Measurements from ENCODE around the gene RHBDL3. TPM values are rescaled to one million over a fixed set of nuclear protein-coding genes. Genes with fewer than 3 reads are reported as not detected.

The RHBDL3 gene
- polyA plus RNA-seq, 2 of the 4 experiments (the other 2 are of a cell fraction) = 2.0 to 6.6 TPM

GRCh38 chr17:32357615-32358014 is 92.0 kb downstream of the RHBDL3 start:
- H3K4me3 ChIP-seq = no peak overlapping the region
- no peaks in the 10 kb centered on the region for H3K9me3 ChIP-seq
- 82% methylated on average over 8 of the region's 8 CpGs for WGBS (ENCODE audit: missing lambda C conversion rate)
- POLR2A ChIA-PET = no interaction called here
- ATAC-seq = no peak; a peak in 1 of 6 replicates
- CTCF ChIA-PET = interaction anchor here (0.8 kb wide), 1 partner anchor 22 kb away, joined by 3 read pairs; no protein-coding TSS in a partner anchor
- no peak overlapping the region for H3K4me2 ChIP-seq
- DNase-seq (ENCODE audit: low read depth in 1 of 2, low spot score in 1 of 2) = no peak
- H3K27ac ChIP-seq = no peak overlapping the region
- peaks cover 48% of the 10 kb centered on the region for H3K4me1 ChIP-seq
- TF ChIP-seq HOXB13 (CRISPR knock-in tag; IDR thresholded peaks at IDR 0.05; ENCODE audit: low read depth) (no peak), ELK1 (IDR thresholded peaks at IDR 0.05; ENCODE audit: low read depth, low read length) (no peak), PBX3 (IDR thresholded peaks at IDR 0.05) (no peak), ZFP36 (IDR thresholded peaks at IDR 0.05; ENCODE audit: borderline replicate concordance, partially characterized antibody) (no peak), EHMT2 (IDR thresholded peaks at IDR 0.05; ENCODE audit: low read depth) (no peak), BCL3 (IDR thresholded peaks at IDR 0.05) (no peak), HDAC2 (IDR thresholded peaks at IDR 0.05) (no peak), MAX (IDR thresholded peaks at IDR 0.05) (no peak), SREBF2 (IDR thresholded peaks at IDR 0.05) (no peak), MAZ (IDR thresholded peaks at IDR 0.05; ENCODE audit: borderline replicate concordance, low read depth, low read length) (no peak), ZNF302 (CRISPR knock-in tag; IDR thresholded peaks at IDR 0.05) (no peak), MYC (IDR thresholded peaks at IDR 0.05; ENCODE audit: borderline replicate concordance, low read length) (no peak)
- no peak for FAIRE-seq

- Histone ChIP-seq H3K4me2 (no peak overlapping the region), H3K4me3 (no peak overlapping the region), H3K27ac (no peak overlapping the region), H3K9me3 (no peaks in the 10 kb centered on the region), H3K4me1 (peaks cover 19% of the 10 kb centered on the region; the same call in 2 of the 3 replicates)
- TF ChIP-seq RAD21 (conservative IDR thresholded peaks at IDR 0.05 in 1 of 2, IDR thresholded peaks at IDR 0.05 in 1 of 2) (no peak), CEBPB (IDR thresholded peaks at IDR 0.05) (peak in 1 of 2 experiments; percentile 18; a peak in 2 of 4 replicates)
- ChIA-PET CTCF (no interaction called here), POLR2A (interaction anchor here (0.6 kb wide), 1 partner anchor 26 kb away, joined by 3 read pairs; no protein-coding TSS in a partner anchor)
- no peak for DNase-seq (ENCODE audit: low read depth in 1 of 2, low spot score in 1 of 2)
- 91% methylated on average over 1 of the region's 1 CpG for WGBS (ENCODE audit: missing lambda C conversion rate)
- FAIRE-seq = no peak
- ATAC-seq = no peak
These were observed 95.6 kb downstream of the RHBDL3 start for GRCh38 chr17:32361270-32361669.

GRCh38 chr17:32370426-32370825 is 104.8 kb downstream of the RHBDL3 start:
- CTCF ChIA-PET = interaction anchor here (0.6 to 1.1 kb wide), 4 partner anchors 8 to 92 kb away, joined by 3 to 4 read pairs (median 4); partner anchors contain the start of gene PSMD11
- DNase-seq (ENCODE audit: low read depth in 1 of 2, low spot score in 1 of 2) (no peak), ATAC-seq (no peak), FAIRE-seq (no peak)
- H3K27ac ChIP-seq = no peak overlapping the region
- TF ChIP-seq E2F6 (IDR thresholded peaks at IDR 0.05; ENCODE audit: borderline replicate concordance, low read depth) (no peak), FOSL2 (IDR thresholded peaks at IDR 0.05) (no peak), FOSL2 (CRISPR knock-in tag; IDR thresholded peaks at IDR 0.05) (0 out of 2 replicates have a peak, but pooled peaks have one; percentile 37), EHF (CRISPR knock-in tag; IDR thresholded peaks at IDR 0.05) (no peak), HOXB5 (CRISPR knock-in tag; IDR thresholded peaks at IDR 0.05) (no peak), MAFK (IDR thresholded peaks at IDR 0.05; ENCODE audit: partially characterized antibody) (no peak)
- WGBS (ENCODE audit: missing lambda C conversion rate) = 84% methylated on average over 1 of the region's 1 CpG
- POLR2A ChIA-PET = interaction anchor here (0.6 to 1.5 kb wide), 2 partner anchors 19 to 24 kb away, joined by 4 to 5 read pairs; no protein-coding TSS in a partner anchor
- H3K9me3 ChIP-seq = no peaks in the 10 kb centered on the region
- H3K4me2 ChIP-seq = no peak overlapping the region
- H3K4me3 ChIP-seq = no peak overlapping the region
- H3K4me1 ChIP-seq = peaks cover 7% of the 10 kb centered on the region; the same call in 1 of the 3 replicates

Small RNA genes lying within 50 kb of the gene (small RNA-seq; reads per million reads assigned to genes)
- gene UBL5P2 = 0 to 4.9 (median 0.02) reads per million in 6 experiments

Other genes starting within 250 kb of the RHBDL3 start
- gene RHOT1, start 123.3 kb upstream of the RHBDL3 start, polyA plus RNA-seq (2011; rRNA removed) = 83.2 and 109 TPM in 2 replicates
- gene RHOT1, start 123.3 kb upstream of the RHBDL3 start, polyA plus RNA-seq (2017; fragmentation: RNase III; extraction: RNeasy Plus Mini Kit Qiagen cat#74134 plus additional on column Dnase treatment) = 25.8 to 27.6 TPM (median 26.6 TPM) in 3 replicates
- gene C17orf75, start 76.3 kb downstream of the RHBDL3 start, polyA plus RNA-seq (2011; rRNA removed) = 36.9 and 49.6 TPM in 2 replicates
- gene C17orf75, start 76.3 kb downstream of the RHBDL3 start, polyA plus RNA-seq (2017; fragmentation: RNase III; extraction: RNeasy Plus Mini Kit Qiagen cat#74134 plus additional on column Dnase treatment) = 36.3 to 43.8 TPM (median 38.2 TPM) in 3 replicates
- gene ZNF207, start 84.3 kb downstream of the RHBDL3 start, polyA plus RNA-seq (2011; rRNA removed) = 292 and 296 TPM in 2 replicates
- 188 to 208 TPM (median 188 TPM) in 3 replicates for gene ZNF207, start 84.3 kb downstream of the RHBDL3 start, polyA plus RNA-seq (2017; fragmentation: RNase III; extraction: RNeasy Plus Mini Kit Qiagen cat#74134 plus additional on column Dnase treatment)
- 228 and 235 TPM in 2 replicates for gene PSMD11, start 178.7 kb downstream of the RHBDL3 start, polyA plus RNA-seq (2011; rRNA removed)
- gene PSMD11, start 178.7 kb downstream of the RHBDL3 start, polyA plus RNA-seq (2017; fragmentation: RNase III; extraction: RNeasy Plus Mini Kit Qiagen cat#74134 plus additional on column Dnase treatment) = 186 to 195 TPM (median 194 TPM) in 3 replicates
- gene CDK5R1, start 221.2 kb downstream of the RHBDL3 start, polyA plus RNA-seq (2011; rRNA removed) = 0.93 and 1.1 TPM in 2 replicates
- gene CDK5R1, start 221.2 kb downstream of the RHBDL3 start, polyA plus RNA-seq (2017; fragmentation: RNase III; extraction: RNeasy Plus Mini Kit Qiagen cat#74134 plus additional on column Dnase treatment) = 2.4 to 3.0 TPM (median 2.8 TPM) in 3 replicates

Data from A549 (cell line).